Adrenal gland (tissue), 5 donors: Measurements from ENCODE around the gene ARHGEF7.

Experiments
- CTCF ChIP-seq, 6 experiments: fragments of 450-650 bp in 4 of 6; fragments of 200-600 bp in 2 of 6; sonication (generic) in 1 of 6; IDR thresholded peaks; 1 replicate in 5 of 6; 2 replicates in 1 of 6; pipeline versions ENCODE4 v1.5.1 to v1.8.0; 2016 to 2021; ENCODE audit warnings: antibody characterized with exemption in 6 of 6, mild to moderate bottlenecking in 2 of 6, moderate library complexity in 1 of 6
- POLR2A ChIP-seq, 2 donors: fragments of 450-650 bp; IDR thresholded peaks; one replicate each; pipeline ENCODE4 v1.6.1; 2017; ENCODE audit warnings: antibody characterized with exemption in 2 of 2, mild to moderate bottlenecking in 2 of 2, moderate library complexity in 1 of 2
- donor health status: DM: no; HTN: no; CAD: no.

GRCh38 chr13:111215081-111216047 is 100.3 kb downstream of the ARHGEF7 start:
- TF ChIP-seq POLR2A (IDR thresholded peaks at IDR 0.05), result no peak
- no peak for TF ChIP-seq CTCF (IDR thresholded peaks at IDR 0.05)
